T47D (cell line): ENCODE data around the gene SLC26A2.

Experiments
- DNase-seq, 2 experiments: peaks; one replicate each; pipeline versions ENCODE4 v3.0.0 to v3.0.0-alpha.2; 2011 to 2012; ENCODE audit warnings: low read depth in 1 of 2, low spot score in 1 of 2
- JUND ChIP-seq: IDR thresholded peaks from 2 replicates; pipeline ENCODE4 v1.6.1; 2012; ENCODE audit warnings: low read depth
- in situ Hi-C: cut with HindIII; loops from 2 replicates; pipeline ENCODE4 v1.10.0; 2016; ENCODE audit warnings: low sequenced_read_pairs, low pct_unique_long_range_greater_than_20kb

SLC26A2 gene

DNA sequence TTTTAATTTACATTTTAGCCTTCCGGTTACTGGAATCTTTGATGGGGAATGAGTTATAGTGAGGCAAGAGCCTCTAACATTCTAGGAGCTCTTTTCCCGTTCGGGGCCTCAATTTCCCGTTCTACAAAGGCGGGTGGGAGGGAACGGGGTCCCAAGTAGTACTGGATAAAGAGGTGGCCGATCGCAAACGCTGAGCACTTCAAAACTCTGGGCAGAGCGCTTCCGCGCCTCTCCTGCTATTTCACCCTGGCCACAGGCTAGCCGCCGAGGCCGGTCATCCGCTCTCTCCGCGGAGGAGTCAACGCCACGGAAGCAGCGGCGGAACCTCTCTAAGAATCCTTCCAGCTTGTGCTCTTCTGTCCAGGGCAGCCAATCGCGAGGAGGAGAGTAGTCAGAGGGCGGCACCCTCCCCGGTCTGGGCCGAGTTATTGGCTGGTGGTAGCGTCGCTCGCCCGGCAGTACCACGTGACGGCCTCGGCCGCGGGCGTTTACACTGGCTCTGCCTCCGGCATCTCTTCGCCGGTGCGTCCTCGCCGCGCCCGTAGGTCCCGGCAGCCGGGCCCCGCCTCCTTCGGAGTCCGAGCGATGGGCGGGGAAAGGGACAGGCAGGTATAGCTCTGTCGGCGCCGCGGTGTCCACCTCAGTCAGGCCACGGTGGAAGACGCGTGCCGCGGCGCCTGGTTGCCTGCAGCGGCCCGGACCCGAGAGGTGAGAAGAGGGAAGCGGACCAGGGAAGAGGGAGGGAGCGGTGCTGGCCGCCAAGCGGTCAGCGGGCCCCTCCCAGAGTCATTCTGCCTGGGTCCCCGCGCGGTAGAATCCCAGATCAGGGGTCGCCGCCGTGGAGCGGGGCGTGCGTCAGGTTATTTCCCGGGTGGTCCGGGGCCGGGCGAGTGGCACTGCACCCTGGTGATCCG, at the start of gene SLC26A2:
TSS of gene SLC26A2 (plus strand) at position 487 of the 914 bp plus-strand sequence. CDS start 16,895 bp downstream, outside the sequence.
- in situ Hi-C loops = no loop called here
- no peak for TF ChIP-seq JUND
- DNase-seq = peak; percentile 95 to 98

- in situ Hi-C loops = no loop called here
- peak in 1 of 2 experiments; percentile 39 for DNase-seq
- TF ChIP-seq JUND = no peak
These were observed 49.5 kb upstream of the SLC26A2 start for GRCh38 chr5:149911031-149911430.

DNA sequence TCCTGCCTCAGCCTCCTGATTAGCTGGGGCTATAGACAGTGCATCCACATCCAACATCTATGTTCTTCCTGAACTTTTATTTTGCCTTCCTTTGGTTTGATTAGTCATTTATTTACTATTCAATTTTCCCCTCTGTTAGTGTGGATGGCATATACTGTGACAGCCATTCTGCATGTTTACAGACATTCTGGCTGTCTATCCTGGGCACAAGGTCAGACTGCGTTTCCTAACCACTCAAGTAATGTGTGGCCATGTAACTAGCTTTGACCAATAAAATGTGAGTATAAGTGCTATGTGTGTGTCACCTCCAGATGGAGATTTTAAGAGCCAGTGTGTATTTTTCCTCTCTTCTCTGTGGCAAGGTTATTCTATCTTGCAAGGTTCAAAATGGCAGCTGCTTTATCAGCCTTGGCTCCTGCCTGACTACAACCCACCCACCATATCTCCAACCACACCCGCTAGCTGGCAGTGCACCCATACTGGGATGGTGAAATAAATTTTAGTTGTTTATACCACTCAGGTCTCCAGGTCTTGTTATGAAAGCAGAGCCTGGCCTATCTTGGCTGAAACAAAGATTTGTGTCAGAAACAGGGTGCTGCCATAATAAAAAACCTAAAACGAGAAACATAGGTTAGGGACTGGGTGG, 48.2 kb upstream of the SLC26A2 start:
- no peak for DNase-seq
- TF ChIP-seq JUND = no peak
- in situ Hi-C loops = no loop called here

DNA sequence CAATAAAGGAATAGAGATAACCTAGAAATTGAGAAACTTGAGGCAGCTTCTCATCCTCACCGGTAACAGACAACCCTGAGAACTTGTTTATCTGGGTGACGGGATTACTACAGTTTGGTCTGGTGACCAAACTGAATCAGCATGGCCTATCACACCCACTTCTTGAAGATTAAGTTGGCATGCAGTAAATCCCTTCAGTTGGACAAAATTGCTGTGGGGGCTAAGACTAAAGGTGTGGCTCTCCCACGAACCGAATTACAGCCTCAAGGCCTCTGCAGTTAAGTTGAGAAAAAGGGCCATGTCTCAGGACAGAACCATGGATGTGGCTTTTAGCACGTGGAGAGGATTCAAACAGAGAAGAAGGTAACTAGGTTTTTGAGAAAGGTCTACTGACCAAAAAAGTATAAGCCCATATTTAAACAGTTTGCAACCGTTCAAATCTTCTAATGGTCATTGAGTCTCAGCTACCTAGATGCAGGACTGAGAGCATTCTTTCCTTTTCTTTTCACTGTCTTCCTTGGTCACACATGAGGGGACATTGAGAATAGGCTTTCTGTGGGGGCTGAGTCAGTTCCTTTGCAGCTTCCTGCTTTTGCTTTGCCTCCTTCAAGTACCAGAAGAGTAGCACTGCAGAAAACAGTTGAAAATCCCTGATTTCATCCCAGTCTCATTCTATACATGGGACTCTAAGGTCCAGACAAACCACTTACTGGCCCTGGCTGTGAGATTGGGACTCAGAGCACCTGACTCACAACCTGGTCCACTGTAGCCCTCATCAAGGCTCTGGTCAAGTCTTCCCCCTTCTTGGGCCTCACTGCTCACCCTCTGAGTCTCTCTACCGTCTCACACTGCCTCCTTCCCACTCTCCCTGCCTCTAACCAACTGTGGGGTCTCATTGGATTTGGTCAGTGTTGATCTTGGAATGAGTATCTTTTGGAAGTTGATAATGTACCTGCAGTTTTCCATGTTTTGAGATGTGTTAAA, 46.8 kb upstream of the SLC26A2 start:
- in situ Hi-C loops = no loop called here
- TF ChIP-seq JUND = no peak
- no peak for DNase-seq

DNA sequence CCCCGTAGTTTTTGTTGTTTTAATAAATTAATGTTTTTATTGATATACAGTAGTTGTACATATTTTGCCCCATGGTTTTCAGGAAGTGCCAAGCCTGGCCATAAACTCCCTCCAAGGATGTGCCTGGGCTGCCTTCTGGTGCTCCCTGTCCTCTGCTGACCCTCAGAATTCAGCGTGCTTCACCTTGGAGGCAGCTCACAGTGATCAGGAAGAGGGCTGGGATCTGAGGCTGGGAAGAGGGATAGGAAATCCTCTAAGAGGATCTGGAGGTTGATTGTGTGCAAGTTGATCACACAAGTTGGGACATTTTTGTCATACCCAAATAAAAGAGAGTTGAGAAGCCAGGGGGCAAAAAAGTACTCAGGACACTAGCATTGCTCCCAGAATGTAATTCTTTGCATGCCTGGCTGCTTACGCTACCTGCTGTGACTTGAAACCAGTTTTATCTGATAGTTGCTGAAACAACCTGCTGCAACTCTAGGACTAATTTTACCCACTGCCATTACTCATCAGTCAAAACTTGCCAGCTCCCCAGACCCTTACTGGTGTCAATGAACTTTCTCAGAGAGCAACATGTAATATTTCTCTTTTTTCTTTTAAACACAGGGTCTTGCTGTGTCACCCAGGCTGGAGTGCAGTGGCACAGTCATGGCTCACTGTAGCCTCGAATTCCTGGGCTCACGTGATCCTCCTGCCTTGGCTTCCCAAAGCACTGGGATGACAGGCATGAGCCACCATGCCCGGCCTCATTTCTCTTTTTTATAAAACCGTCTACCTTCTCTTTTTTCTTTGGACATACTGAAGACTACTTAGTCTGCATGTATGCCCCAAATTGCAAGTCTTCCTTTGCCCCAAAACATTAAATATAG, 44.9 kb upstream of the SLC26A2 start:
- in situ Hi-C loops = no loop called here
- peak; percentile 44; the same call in 1 of the 2 replicates for TF ChIP-seq JUND
- peak; percentile 41 to 78 for DNase-seq

DNA sequence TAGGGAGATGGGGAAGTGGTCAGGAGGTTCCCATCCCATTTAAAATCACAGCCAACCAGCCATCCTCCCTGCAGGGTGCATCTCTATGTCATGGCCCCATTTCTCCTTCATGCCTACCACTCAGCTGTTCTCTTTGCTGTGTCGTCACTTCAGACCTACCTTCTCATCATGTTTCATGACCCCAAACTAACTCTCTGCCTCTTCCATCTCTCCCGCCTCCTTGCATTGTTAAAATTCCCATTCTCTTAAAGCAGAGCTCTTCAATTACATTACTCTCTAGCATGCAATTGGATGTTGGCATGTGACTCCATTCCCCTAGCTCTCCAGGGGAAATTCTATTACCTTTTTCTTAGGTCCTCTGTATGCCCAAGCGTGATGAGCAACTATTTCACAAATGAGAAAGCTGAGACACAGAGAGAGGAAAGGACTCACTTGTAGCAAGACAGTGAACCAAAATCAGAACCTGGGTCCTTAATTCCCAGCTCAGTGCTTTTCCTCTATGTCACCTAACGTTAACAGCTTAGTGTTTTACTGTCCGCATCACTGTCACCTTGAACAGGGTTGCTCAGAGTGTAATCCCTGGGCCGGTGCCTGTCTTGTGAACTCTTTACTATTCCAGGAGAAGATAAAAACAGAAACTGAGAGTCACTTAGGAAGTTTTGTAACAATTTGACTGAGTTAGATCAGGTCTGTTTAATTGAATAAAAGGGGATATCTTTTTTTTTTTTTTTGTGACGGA, 44.1 kb upstream of the SLC26A2 start:
- in situ Hi-C loops = no loop called here
- DNase-seq = no peak
- TF ChIP-seq JUND = no peak

GRCh38 chr5:149917073-149917676, 43.4 kb upstream of the SLC26A2 start:
- DNase-seq = no peak
- in situ Hi-C loops = no loop called here
- no peak for TF ChIP-seq JUND

GRCh38 chr5:149921597-149921996, 39.0 kb upstream of the SLC26A2 start:
- DNase-seq = no peak
- in situ Hi-C loops = no loop called here
- no peak for TF ChIP-seq JUND

DNA sequence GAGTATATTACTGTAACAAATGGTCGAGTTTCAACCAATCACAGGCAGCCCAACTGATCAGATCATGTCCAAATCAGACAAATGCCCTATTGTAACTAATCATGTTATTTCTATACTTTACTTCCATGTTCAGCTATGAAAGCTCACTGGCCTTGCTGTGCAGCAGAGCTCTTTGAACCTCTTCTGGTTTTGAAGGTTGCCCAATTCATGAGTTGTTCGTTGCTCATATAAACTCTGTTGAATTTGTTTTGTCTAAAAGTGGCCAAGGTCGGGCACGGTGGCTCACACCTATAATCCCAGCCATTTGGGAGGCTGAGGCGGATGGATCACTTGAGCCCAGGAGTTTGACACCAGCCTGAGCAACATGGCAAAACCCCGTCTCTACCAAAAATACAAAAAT, 37.6 kb upstream of the SLC26A2 start:
- in situ Hi-C loops = no loop called here
- no peak for TF ChIP-seq JUND
- no peak for DNase-seq

GRCh38 chr5:149924486-149924885, 36.1 kb upstream of the SLC26A2 start:
- in situ Hi-C loops = no loop called here
- TF ChIP-seq JUND = no peak
- DNase-seq = no peak
